Lung (tissue), 12 donors: ENCODE results near the gene GOLGA6C. TPM values are rescaled to one million over a fixed set of nuclear protein-coding genes. Genes with fewer than 3 reads are reported as not detected.
"Not testable (repeated sequence)": the region's sequence is repeated elsewhere in the genome, so short reads cannot be mapped to it uniquely, and the experiment has no call there.

Experiments used
- ATAC-seq: fragments of 200-7000 bp; cut with Tn5 transposase; one replicate; pipeline ENCODE4 v1.9.1; 2020; ENCODE audit warnings: moderate number of reproducible peaks; ENCODE audit not compliant: insufficient read depth, low FRiP score
- DNase-seq, 3 donors: peaks; one replicate each; pipeline ENCODE4 v3.0.0-alpha.2; 2013 to 2017
- H3K27ac ChIP-seq, 2 donors: one replicate each; pipeline ENCODE4 v1.5.1; 2013; ENCODE audit warnings: mild to moderate bottlenecking in 2 of 2, moderate library complexity in 2 of 2, control low read depth in 1 of 2, inconsistent platforms in 1 of 2, low read depth in 1 of 2, low read length in 1 of 2
- H3K27me3 ChIP-seq, 3 donors: one replicate each; pipeline ENCODE4 v1.5.1; 2013; ENCODE audit warnings: low read length in 2 of 3; ENCODE audit not compliant: control insufficient read depth in 3 of 3, insufficient read depth in 3 of 3
- H3K36me3 ChIP-seq, 4 donors: one replicate each; pipeline ENCODE4 v1.5.1; 2013; ENCODE audit warnings: low read length in 4 of 4, mild to moderate bottlenecking in 1 of 4, moderate library complexity in 1 of 4; ENCODE audit not compliant: control insufficient read depth in 4 of 4, insufficient read depth in 4 of 4
- H3K4me1 ChIP-seq, 5 donors: one replicate each; pipeline ENCODE4 v1.5.1; 2013; ENCODE audit warnings: low read length in 5 of 5, mild to moderate bottlenecking in 2 of 5, moderate library complexity in 1 of 5; ENCODE audit not compliant: control insufficient read depth in 5 of 5, insufficient read depth in 5 of 5
- H3K4me3 ChIP-seq: one replicate; pipeline ENCODE4 v1.5.1; 2013; ENCODE audit warnings: mild to moderate bottlenecking, control low read depth, moderate library complexity
- H3K9ac ChIP-seq, 2 donors: one replicate each; pipeline ENCODE4 v1.5.1; 2013; ENCODE audit warnings: low read length in 2 of 2, control low read depth in 1 of 2; ENCODE audit not compliant: insufficient read depth in 1 of 2
- H3K9me3 ChIP-seq, 4 donors: one replicate each; pipeline ENCODE4 v1.5.1; 2013; ENCODE audit warnings: low read length in 3 of 4, mild to moderate bottlenecking in 1 of 4, moderate library complexity in 1 of 4; ENCODE audit not compliant: control insufficient read depth in 4 of 4, insufficient read depth in 3 of 4
- WGBS, 2 donors: extraction: QIAGEN DNeasy Blood & Tissue Kit; methylation state at CpG; one replicate each; pipeline ENCODE4 v1.1.7; 2013; 5-methylcytosine and 5-hydroxymethylcytosine counted together
- polyA plus RNA-seq, 2 donors: library from polyadenylated mRNA; stranded (reverse); fragments of 200-250 nt; gene quantifications; one replicate each; pipeline ENCODE4 v1.2.1, GENCODE V29; 2013
- total RNA-seq, 2 donors: library from RNA; depleted of rRNA in 1 of 2; stranded (reverse); fragments of >200 nt in 1 of 2; gene quantifications; one replicate each; pipeline ENCODE4 v1.2.1, GENCODE V29; 2014 to 2021
- TF ChIP-seq, protein P1 (sequence below): IDR thresholded peaks from 2 replicates; pipeline ENCODE4 v1.5.1; 2012; ENCODE audit warnings: mild to moderate bottlenecking; ENCODE audit errors: control extremely low read depth, extremely low read depth
- donor health status: control.
- donor health status: control.
- donor health status: Bipolar disorder and iron deficiency.
- donor health status: healthy.
- donor health status: DM: yes; HTN: yes; CAD: no.

The GOLGA6C gene
- total and polyA plus RNA-seq, 4 donors = 0.01 TPM; not detected in 3

DNA sequence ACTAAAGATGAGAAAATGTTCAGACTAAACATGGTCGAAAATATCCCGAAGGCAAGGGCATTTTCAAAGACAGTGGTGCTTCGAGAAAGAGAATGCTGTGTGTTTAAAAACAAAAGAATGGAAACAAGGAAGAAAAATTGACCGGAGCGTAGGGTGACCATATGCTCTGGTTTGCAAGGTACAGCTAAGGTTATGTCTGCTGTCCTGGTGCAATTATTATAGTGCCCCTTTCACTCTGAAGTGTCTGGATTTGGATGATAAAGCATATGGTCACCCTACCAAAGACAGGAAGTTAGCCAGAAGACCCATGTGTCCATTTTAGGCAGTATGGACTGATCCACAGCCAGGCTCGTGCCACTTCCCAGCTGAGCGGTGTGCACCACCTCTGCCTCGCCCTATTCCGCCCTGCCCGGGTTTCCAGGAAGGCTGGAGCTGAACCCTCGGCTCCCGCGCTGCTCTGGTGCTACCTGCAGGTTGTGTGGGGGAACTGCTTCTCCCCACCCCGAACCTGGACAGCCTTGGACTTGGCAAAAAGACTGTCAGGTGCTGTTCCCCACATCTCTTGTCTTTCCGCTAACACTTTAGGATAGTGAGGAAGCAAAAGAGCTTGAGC, 49.8 kb downstream of the GOLGA6C start:
- WGBS, 2 donors = 34 to 37% methylated on average over 15 of the region's 15 CpGs
- Histone ChIP-seq H3K4me1 (no peaks in the 10 kb centered on the region), H3K27me3 (peaks cover 0 to 14% (median 5%) of the 10 kb centered on the region in 3 donors), H3K9ac (no peak overlapping the region), H3K9me3 (no peaks in the 10 kb centered on the region), H3K4me3 (no peak overlapping the region), H3K36me3 (no peaks in the 10 kb centered on the region), H3K27ac (no peak overlapping the region)
- DNase-seq (peak; percentile 5 to 27 (median 21)), ATAC-seq (no peak)
- TF ChIP-seq, protein P1, sequence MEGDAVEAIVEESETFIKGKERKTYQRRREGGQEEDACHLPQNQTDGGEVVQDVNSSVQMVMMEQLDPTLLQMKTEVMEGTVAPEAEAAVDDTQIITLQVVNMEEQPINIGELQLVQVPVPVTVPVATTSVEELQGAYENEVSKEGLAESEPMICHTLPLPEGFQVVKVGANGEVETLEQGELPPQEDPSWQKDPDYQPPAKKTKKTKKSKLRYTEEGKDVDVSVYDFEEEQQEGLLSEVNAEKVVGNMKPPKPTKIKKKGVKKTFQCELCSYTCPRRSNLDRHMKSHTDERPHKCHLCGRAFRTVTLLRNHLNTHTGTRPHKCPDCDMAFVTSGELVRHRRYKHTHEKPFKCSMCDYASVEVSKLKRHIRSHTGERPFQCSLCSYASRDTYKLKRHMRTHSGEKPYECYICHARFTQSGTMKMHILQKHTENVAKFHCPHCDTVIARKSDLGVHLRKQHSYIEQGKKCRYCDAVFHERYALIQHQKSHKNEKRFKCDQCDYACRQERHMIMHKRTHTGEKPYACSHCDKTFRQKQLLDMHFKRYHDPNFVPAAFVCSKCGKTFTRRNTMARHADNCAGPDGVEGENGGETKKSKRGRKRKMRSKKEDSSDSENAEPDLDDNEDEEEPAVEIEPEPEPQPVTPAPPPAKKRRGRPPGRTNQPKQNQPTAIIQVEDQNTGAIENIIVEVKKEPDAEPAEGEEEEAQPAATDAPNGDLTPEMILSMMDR = no peak

DNA sequence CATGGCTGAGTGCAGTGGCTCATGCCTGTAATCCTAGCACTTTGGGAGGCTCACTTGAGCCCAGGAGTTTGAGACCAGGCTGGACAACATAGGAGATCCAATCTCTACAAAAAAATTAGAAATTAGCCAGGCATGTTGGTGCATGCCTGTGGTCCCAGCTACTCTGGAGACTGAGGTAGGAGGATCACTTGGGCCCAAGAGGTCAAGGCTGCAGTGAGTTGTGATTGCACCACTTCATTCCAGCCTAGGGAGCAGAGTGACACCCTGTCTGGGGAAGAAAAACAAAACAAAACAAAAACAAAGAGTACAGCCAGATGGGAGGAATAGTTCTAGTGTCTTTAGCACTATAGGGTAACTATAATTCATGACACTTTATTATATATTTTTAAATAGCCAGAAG, 51.6 kb downstream of the GOLGA6C start:
- peaks cover 0 to 14% (median 5%) of the 10 kb centered on the region in 3 donors for H3K27me3 ChIP-seq
- no peaks in the 10 kb centered on the region for H3K36me3 ChIP-seq
- no peak overlapping the region for H3K27ac ChIP-seq
- H3K4me3 ChIP-seq = no peak overlapping the region
- DNase-seq (no peak), ATAC-seq (no peak)
- H3K9ac ChIP-seq = no peak overlapping the region
- H3K4me1 ChIP-seq = no peaks in the 10 kb centered on the region
- TF ChIP-seq, protein P1 = no peak
- H3K9me3 ChIP-seq = no peaks in the 10 kb centered on the region

DNA sequence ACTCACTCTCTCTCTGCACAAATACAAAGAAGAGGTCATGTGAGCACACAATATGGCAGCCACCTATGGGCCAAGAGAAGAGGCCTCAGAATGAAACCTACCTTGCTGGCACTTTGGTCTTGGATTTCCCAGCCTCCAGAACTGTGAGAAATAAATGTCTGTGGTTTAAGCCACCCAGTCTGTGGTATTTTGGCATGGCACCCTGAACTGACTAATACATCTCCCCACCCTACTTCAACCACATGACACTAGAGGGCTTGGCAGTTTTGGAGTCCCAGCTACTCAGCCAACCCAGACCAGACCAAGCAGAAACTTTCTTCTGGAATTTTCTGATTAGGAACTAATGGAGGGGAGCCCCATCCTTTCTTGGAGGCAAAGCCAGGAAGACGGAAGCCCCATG, 54.4 kb downstream of the GOLGA6C start:
- not testable (repeated sequence) for H3K9ac ChIP-seq, H3K4me3 ChIP-seq, H3K9me3 ChIP-seq, H3K27me3 ChIP-seq, ATAC-seq, H3K36me3 ChIP-seq, H3K4me1 ChIP-seq, DNase-seq, H3K27ac ChIP-seq
- 95 to 97% methylated on average over 1 of the region's 1 CpG for WGBS, 2 donors

DNA sequence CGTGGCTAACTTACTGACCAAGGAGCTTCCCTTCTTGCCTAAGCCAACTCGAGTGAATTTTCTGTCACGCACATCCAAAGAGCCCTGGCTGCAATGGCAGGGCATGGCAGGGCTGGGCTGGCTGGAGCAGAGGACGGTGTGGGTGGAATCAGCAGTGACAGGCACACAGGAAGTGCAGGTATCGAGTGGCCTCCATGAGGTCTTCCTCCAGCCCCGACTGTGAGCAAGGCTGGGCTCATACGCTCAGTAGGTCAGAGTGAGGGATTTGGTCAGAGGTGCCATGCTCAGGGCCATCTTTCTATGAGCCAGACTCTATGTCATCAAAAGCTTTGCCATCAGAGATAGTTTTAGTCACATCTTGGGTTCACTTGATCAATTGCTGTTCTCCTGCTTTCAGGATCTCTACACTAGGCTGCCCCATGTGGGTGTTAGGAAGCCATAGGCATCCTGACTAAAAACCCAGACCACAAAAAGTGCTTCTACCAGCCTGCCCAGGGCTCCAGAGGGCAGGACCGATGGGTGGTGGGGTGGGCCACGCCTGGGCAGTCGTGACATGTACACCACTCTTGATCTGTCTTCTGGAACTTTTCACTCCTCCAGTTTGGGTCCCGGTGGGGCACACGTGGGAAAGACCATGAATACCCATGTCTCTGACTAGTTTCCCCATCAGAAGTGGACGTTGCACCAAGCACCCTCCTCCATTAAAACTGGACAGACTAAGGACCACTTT, 55.1 kb downstream of the GOLGA6C start:
- H3K27ac ChIP-seq = no peak overlapping the region
- 88 to 92% methylated on average over 13 of the region's 13 CpGs for WGBS, 2 donors
- ATAC-seq = no peak

More for the DNA sequence above, 55.1 kb downstream of the GOLGA6C start:
- Histone ChIP-seq H3K4me1 (no peaks in the 10 kb centered on the region), H3K4me3 (no peak overlapping the region), H3K9ac (no peak overlapping the region), H3K27me3 (peaks cover 0 to 3% (median 0%) of the 10 kb centered on the region in 3 donors), H3K36me3 (no peaks in the 10 kb centered on the region), H3K9me3 (no peaks in the 10 kb centered on the region)
- TF ChIP-seq, protein P1 = no peak
- DNase-seq = no peak
